IMR-90 (cell line): ENCODE measurements around the gene GSS. TPM values are rescaled to one million over a fixed set of nuclear protein-coding genes. Genes with fewer than 3 reads are reported as not detected.

ENCODE experiments used
- ATAC-seq: fragments of 200-7000 bp; cut with Tn5 transposase; 2 replicates; pipeline ENCODE4 v1.9.1; 2020; ENCODE audit warnings: low read depth, mild to moderate bottlenecking, moderate library complexity
- BruUV-seq: library from RNA; stranded (reverse); fragments of 400-500 nt; replicated peaks from 2 replicates; lab custom pipeline; 2021; lab: Mats Ljungman, UMichigan
- CTCF ChIA-PET: fragments of 300-600 bp; formaldehyde crosslinking; extraction: SDS; loops from one replicate; lab custom pipeline; 2021; ENCODE audit warnings: antibody characterized with exemption; lab: Yijun Ruan, JAX
- POLR2A ChIA-PET: fragments of 300-600 bp; sonication (Branson Sonifier 250); formaldehyde crosslinking; loops from one replicate; lab custom pipeline; 2022; ENCODE audit warnings: antibody characterized with exemption; ENCODE audit not compliant: unreplicated experiment; lab: Charles Lee
- DNase-seq: peaks from one replicate; pipeline ENCODE4 v3.0.0; 2013
- H2AFZ ChIP-seq: replicated peaks from 2 replicates; pipeline ENCODE3; 2013; ENCODE audit warnings: low read length, mild to moderate bottlenecking; ENCODE audit not compliant: poor library complexity
- H2AK5ac ChIP-seq: 2 replicates; pipeline ENCODE4 v1.6.1; 2013; ENCODE audit warnings: low read depth, low read length, inconsistent platforms
- H2AK9ac ChIP-seq: replicated peaks from 2 replicates; pipeline ENCODE3; 2013; ENCODE audit warnings: mild to moderate bottlenecking, low read depth, low read length, moderate library complexity; ENCODE audit not compliant: poor library complexity
- H2BK120ac ChIP-seq: 2 replicates; pipeline ENCODE4 v1.6.1; 2013; ENCODE audit warnings: low read depth, low read length, inconsistent platforms
- H2BK15ac ChIP-seq: 3 replicates; pipeline ENCODE4 v1.6.1; 2013; ENCODE audit warnings: low read depth, low read length, inconsistent platforms
- H2BK20ac ChIP-seq: 2 replicates; pipeline ENCODE4 v1.6.1; 2013; ENCODE audit warnings: low read depth, mild to moderate bottlenecking, inconsistent platforms, low read length, moderate library complexity
- H2BK5ac ChIP-seq: 2 replicates; pipeline ENCODE4 v1.6.1; 2013; ENCODE audit warnings: mild to moderate bottlenecking, low read depth, low read length, inconsistent platforms; ENCODE audit not compliant: poor library complexity, severe bottlenecking
- H3K14ac ChIP-seq: replicated peaks from 2 replicates; pipeline ENCODE4 v1.6.1; 2013; ENCODE audit warnings: low read depth, low read length, inconsistent platforms
- H3K18ac ChIP-seq: 2 replicates; pipeline ENCODE4 v1.6.1; 2013; ENCODE audit warnings: low read depth, low read length, control low read depth
- H3K23ac ChIP-seq: 2 replicates; pipeline ENCODE4 v1.6.1; 2013; ENCODE audit warnings: low read depth, low read length, inconsistent platforms
- H3K27ac ChIP-seq: 2 replicates; pipeline ENCODE4 v1.5.1; 2013; ENCODE audit warnings: mild to moderate bottlenecking, control low read depth, low read length; ENCODE audit not compliant: insufficient read depth
- H3K27me3 ChIP-seq: 2 replicates; pipeline ENCODE4 v1.6.1; 2013; ENCODE audit warnings: low read length; ENCODE audit not compliant: control insufficient read depth, insufficient read depth
- H3K36me3 ChIP-seq: 2 replicates; pipeline ENCODE4 v1.6.1; 2013; ENCODE audit warnings: low read length, mixed read lengths; ENCODE audit not compliant: control insufficient read depth, insufficient read depth
- H3K4ac ChIP-seq: 2 replicates; pipeline ENCODE4 v1.6.1; 2013; ENCODE audit warnings: low read depth, low read length, inconsistent platforms
- H3K4me1 ChIP-seq: 2 replicates; pipeline ENCODE4 v1.6.1; 2013; ENCODE audit warnings: low read length, mixed read lengths; ENCODE audit not compliant: control insufficient read depth, insufficient read depth
- H3K4me2 ChIP-seq: 2 replicates; pipeline ENCODE4 v1.6.1; 2013; ENCODE audit warnings: low read depth, mild to moderate bottlenecking, control low read depth, low read length, moderate library complexity
- H3K4me3 ChIP-seq: 2 replicates; pipeline ENCODE4 v1.5.1; 2013; ENCODE audit warnings: low read depth, mild to moderate bottlenecking, control low read depth, low read length, moderate library complexity; ENCODE audit not compliant: insufficient read depth
- H3K56ac ChIP-seq: 2 replicates; pipeline ENCODE4 v1.6.1; 2013; ENCODE audit warnings: low read length, inconsistent platforms; ENCODE audit not compliant: insufficient read depth; ENCODE audit errors: extremely low read depth
- H3K79me1 ChIP-seq, 2 experiments: 2 replicates each; pipeline ENCODE4 v1.6.1; 2013; ENCODE audit warnings: low read length in 2 of 2, inconsistent platforms in 1 of 2, low read depth in 1 of 2
- H3K9ac ChIP-seq: 2 replicates; pipeline ENCODE4 v1.6.1; 2013; ENCODE audit warnings: low read depth, low read length, control low read depth
- H3K9me1 ChIP-seq: 2 replicates; pipeline ENCODE4 v1.6.1; 2013; ENCODE audit warnings: low read length, inconsistent platforms; ENCODE audit not compliant: insufficient read depth
- H3K9me3 ChIP-seq: 2 replicates; pipeline ENCODE4 v1.6.1; 2013; ENCODE audit warnings: low read length; ENCODE audit not compliant: control insufficient read depth, insufficient read depth
- H4K20me1 ChIP-seq: 2 replicates; pipeline ENCODE4 v1.6.1; 2013; ENCODE audit warnings: low read length, inconsistent platforms; ENCODE audit not compliant: insufficient read depth
- H4K5ac ChIP-seq: 2 replicates; pipeline ENCODE4 v1.6.1; 2013; ENCODE audit warnings: mild to moderate bottlenecking, low read depth, low read length, control low read depth
- H4K8ac ChIP-seq, 2 experiments: 2 replicates each; pipeline ENCODE4 v1.6.1; 2013; ENCODE audit warnings: low read depth in 2 of 2, low read length in 2 of 2, control low read depth in 1 of 2, inconsistent platforms in 1 of 2
- H4K91ac ChIP-seq: 2 replicates; pipeline ENCODE4 v1.6.1; 2013; ENCODE audit warnings: low read depth, low read length, inconsistent platforms; ENCODE audit not compliant: insufficient read depth
- CEBPB ChIP-seq: IDR thresholded peaks from 2 replicates; pipeline ENCODE4 v1.6.1; 2012; ENCODE audit warnings: low read depth, low read length, improper control_type of control experiment
- CTCF ChIP-seq: conservative IDR thresholded peaks from 2 replicates; pipeline ENCODE4 v1.5.1; 2012; ENCODE audit warnings: mild to moderate bottlenecking, low read depth, low read length, improper control_type of control experiment
- MAFK ChIP-seq: IDR thresholded peaks from 2 replicates; pipeline ENCODE4 v1.6.1; 2012; ENCODE audit warnings: low read depth, low read length, improper control_type of control experiment
- MXI1 ChIP-seq: IDR thresholded peaks from 2 replicates; pipeline ENCODE4 v1.6.1; 2012; ENCODE audit warnings: low read depth, mild to moderate bottlenecking, low read length, moderate library complexity, borderline replicate concordance
- NFE2L2 ChIP-seq: fragments of 150-350 bp; IDR thresholded peaks from 2 replicates; pipeline ENCODE4 v1.6.1; 2016; ENCODE audit warnings: low read depth, mild to moderate bottlenecking, low read length
- POLR2A ChIP-seq: IDR thresholded peaks from 2 replicates; pipeline ENCODE4 v1.6.1; 2012; ENCODE audit warnings: mild to moderate bottlenecking, low read depth, low read length
- RCOR1 ChIP-seq: IDR thresholded peaks from 2 replicates; pipeline ENCODE4 v1.6.1; 2012; ENCODE audit warnings: mild to moderate bottlenecking, low read length, improper control_type of control experiment; ENCODE audit not compliant: insufficient replicate concordance
- RFX5 ChIP-seq: IDR thresholded peaks from 2 replicates; pipeline ENCODE4 v1.8.0; 2012; ENCODE audit warnings: low read depth, mild to moderate bottlenecking, low read length, moderate library complexity
- WGBS, 2 experiments: methylation state at CpG; one replicate each; pipeline versions ENCODE4 v1.1.5 to v1.1.7; 2013; ENCODE audit warnings: missing lambda C conversion rate in 2 of 2; ENCODE audit not compliant: insufficient read length in 1 of 2; ENCODE audit errors: extremely low coverage in 2 of 2; 5-methylcytosine and 5-hydroxymethylcytosine counted together
- dilution Hi-C: fragments of 300-500 bp; cut with HindIII; formaldehyde crosslinking; loops from one replicate; pipeline ENCODE4 v1.14.3; 2018; ENCODE audit warnings: low sequenced_read_pairs; ENCODE audit not compliant: unreplicated experiment
- in situ Hi-C: fragments of 300-500 bp; cut with MboI; formaldehyde crosslinking; loops from 3 replicates; pipeline ENCODE4 v1.14.3; 2019; ENCODE audit warnings: low sequenced_read_pairs, inconsistent platforms, mixed read lengths
- intact Hi-C: fragments of 100-400 bp; cut with micrococcal nuclease; formaldehyde crosslinking; loops from 2 replicates; pipeline ENCODE4 v1.10.0; 2022
- polyA plus RNA-seq, 3 experiments: library from polyadenylated mRNA; depleted of rRNA; stranded (reverse); fragments of >200 nt; gene quantifications; 2 replicates each; pipeline ENCODE4 v1.2.3, GENCODE V29; 2012; ENCODE audit warnings: low replicate concordance in 1 of 3
- total RNA-seq: library from RNA; depleted of rRNA; stranded (reverse); fragments of >200 nt; gene quantifications from 2 replicates; pipeline ENCODE4 v1.2.3, GENCODE V29; 2012

The GSS gene
- total and polyA plus RNA-seq, 2 of the 4 experiments (the other 2 are of a cell fraction): 73.7 to 90.0 TPM

GRCh38 chr20:35004051-35004725 lies 48.6 kb upstream of the GSS start:
- 93% methylated on average over 11 of the region's 18 CpGs; no CpG with 5 or more reads in 1 of the 2 experiments for WGBS, 2 experiments
- no peak for TF ChIP-seq MAFK
- no peak for TF ChIP-seq CEBPB
- TF ChIP-seq POLR2A: no peak
- no peak for TF ChIP-seq RCOR1
- TF ChIP-seq CTCF: no peak
- TF ChIP-seq NFE2L2: no peak
- TF ChIP-seq MXI1: no peak
- no peak for TF ChIP-seq RFX5
- dilution Hi-C loops: no loop called here

More at GRCh38 chr20:35004051-35004725, 48.6 kb upstream of the GSS start:
- Histone ChIP-seq H3K23ac (no peak overlapping the region), H3K27ac (no peak overlapping the region), H3K27me3 (no peaks in the 10 kb centered on the region), H3K14ac (no peak overlapping the region), H2BK120ac (no peak overlapping the region), H4K20me1 (peaks cover 18% of the 10 kb centered on the region; the same call in 1 of the 2 replicates), H4K5ac (no peak overlapping the region), H3K56ac (no peak overlapping the region), H2BK5ac (no peak overlapping the region), H4K8ac (no peak overlapping the region), H3K79me1 (peaks cover 0 to 18% of the 10 kb centered on the region in 2 experiments; a peak in 2 of 4 replicates), H4K91ac (no peak overlapping the region), H2BK20ac (no peak overlapping the region), H2AK9ac (no peak overlapping the region), H3K18ac (no peak overlapping the region), H3K9me1 (no peaks in the 10 kb centered on the region), H3K4me3 (no peak overlapping the region), H3K4me1 (no peaks in the 10 kb centered on the region), H3K9me3 (no peaks in the 10 kb centered on the region), H3K36me3 (peaks cover 95% of the 10 kb centered on the region), H2AK5ac (no peak overlapping the region), H2BK15ac (no peak overlapping the region), H3K4ac (no peak overlapping the region), H3K9ac (no peak overlapping the region), H2AFZ (no peak overlapping the region), H3K4me2 (no peak overlapping the region)
- no peak for ATAC-seq
- DNase-seq: no peak
- CTCF ChIA-PET: no interaction called here
- in situ Hi-C loops (no loop called here), intact Hi-C loops (loop anchor here (5.0 kb wide), 1 partner anchor 132 kb away; the partner anchor contains the start of gene GGT7)
- POLR2A ChIA-PET: no interaction called here
- BruUV-seq: no TSS peak
